ENCODE results near the gene CYBA. TPM values are rescaled to one million over a fixed set of nuclear protein-coding genes. Genes with fewer than 3 reads are reported as not detected.
A peak's percentile ranks its signal among the peaks of the same experiment; 100 is the strongest.

Gene CYBA
- total RNA-seq, result 100 to 1,000 TPM; 262 to 265 TPM

DNA sequence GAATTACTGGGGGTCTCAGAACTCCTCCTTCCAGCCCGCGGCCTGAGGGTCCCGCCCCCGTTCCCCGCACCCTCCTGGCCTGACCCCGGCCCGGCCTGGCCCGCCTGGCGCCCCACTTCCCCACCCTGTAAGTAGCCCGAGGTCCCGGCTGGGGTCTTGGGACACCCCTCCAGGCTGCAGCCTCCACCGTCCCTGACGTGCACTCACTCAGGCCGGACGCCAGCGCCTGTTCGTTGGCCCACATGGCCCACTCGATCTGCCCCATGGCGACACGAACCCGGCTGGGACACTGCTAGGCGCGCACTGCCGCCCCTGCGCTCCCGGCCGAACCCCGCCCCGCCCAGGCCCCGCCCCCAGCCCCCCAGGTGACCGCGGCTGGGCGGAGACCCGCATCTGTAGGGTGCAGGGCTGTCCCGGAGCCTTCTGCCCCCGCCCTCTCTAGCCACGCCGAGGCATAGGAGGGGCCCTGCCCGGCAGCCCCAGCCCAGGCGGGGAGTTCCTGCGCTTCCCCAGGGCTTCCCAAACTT lies at the start of gene CYBA:
Gene CYBA, minus strand, starts transcription at position 305 of the 527 bp plus-strand sequence. Its CDS starts 40 bp downstream, at position 265.
- intact Hi-C loops (cut with micrococcal nuclease), result loop anchor here (1.0 to 5.0 kb wide), 8 partner anchors 12 to 841 kb away; partner anchors contain the start of genes ANKRD11, MVD and ZC3H18
- ChIA-PET POLR2A (interaction anchor here (1.0 to 1.8 kb wide), 4 partner anchors 18 to 59 kb away, joined by 3 to 6 read pairs (median 4); no protein-coding TSS in a partner anchor), CTCF (no interaction called here)
- peak within 1 kb of the TSS; percentile 97 for H3K27ac Mint-ChIP-seq
- H3K27me3 Mint-ChIP-seq, result no peaks in the 10 kb centered on the region
- H3K9me3 Mint-ChIP-seq, result no peaks in the 10 kb centered on the region
- H3K36me3 Mint-ChIP-seq, result peaks cover 15% of the 10 kb centered on the region
- peak within 1 kb of the TSS; percentile 86 for H3K4me3 Mint-ChIP-seq
- H3K4me1 Mint-ChIP-seq (ENCODE audit: low read depth), result peaks cover 14% of the 10 kb centered on the region
- peak; percentile 93 for DNase-seq

DNA sequence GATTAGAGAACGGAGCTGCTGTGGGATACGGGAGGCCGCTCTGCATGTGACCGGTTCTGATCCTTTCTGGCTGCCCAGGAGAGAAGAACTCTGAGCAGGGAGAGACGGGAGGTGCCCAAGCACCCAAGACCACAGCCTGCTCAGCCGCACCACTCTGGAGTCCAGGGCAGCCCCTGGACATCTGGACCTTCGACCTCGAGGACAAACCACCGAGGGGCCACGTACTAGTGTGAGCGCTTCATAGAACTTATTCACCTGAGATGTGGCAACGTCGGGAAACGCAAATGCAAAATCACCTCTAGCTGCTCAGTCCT lies 49.4 kb upstream of the CYBA start:
- DNase-seq, result no peak
- H3K36me3 Mint-ChIP-seq, result peaks cover 32% of the 10 kb centered on the region
- POLR2A ChIA-PET, result interaction anchor here (1.1 to 5.3 kb wide), 6 partner anchors 15 to 129 kb away, joined by 3 to 28 read pairs (median 6); partner anchors contain the start of genes APRT, CYBA and MVD
- CTCF ChIA-PET, result interaction anchor here (1.2 kb wide), 1 partner anchor 67 kb away, joined by 5 read pairs; no protein-coding TSS in a partner anchor
- intact Hi-C loops (cut with micrococcal nuclease), result loop anchor here (5.0 kb wide), 2 partner anchors 47 to 243 kb away; no protein-coding TSS in a partner anchor
- H3K27me3 Mint-ChIP-seq, result no peaks in the 10 kb centered on the region
- no peaks in the 10 kb centered on the region for H3K9me3 Mint-ChIP-seq
- H3K27ac Mint-ChIP-seq, result peak overlapping the region; percentile 91
- H3K4me1 Mint-ChIP-seq (ENCODE audit: low read depth), result peaks cover 61% of the 10 kb centered on the region
- H3K4me3 Mint-ChIP-seq, result peak overlapping the region; percentile 81

DNA sequence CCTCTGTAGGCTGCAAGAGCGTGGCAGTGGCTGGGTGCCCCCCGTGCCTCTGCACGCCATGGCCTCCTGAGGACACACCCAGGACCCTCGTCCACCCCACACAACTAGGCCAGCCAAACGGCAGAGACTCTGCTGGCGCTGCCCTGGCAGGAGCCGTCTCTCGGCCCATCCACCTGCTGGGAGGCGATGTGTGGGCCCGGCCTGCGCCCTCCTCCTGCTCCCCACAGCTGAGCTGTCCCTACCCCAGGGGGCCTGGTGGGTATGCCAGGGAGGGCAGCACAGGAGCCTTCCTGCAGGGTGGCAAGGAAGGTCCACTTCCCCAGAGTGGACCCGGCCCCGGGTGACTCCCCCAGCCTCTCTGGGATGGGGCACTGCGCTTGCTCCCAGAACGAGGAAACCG lies 48.3 kb upstream of the CYBA start:
- Mint-ChIP-seq H3K27ac (peak overlapping the region; percentile 91), H3K4me3 (no peak overlapping the region), H3K4me1 (ENCODE audit: low read depth) (peaks cover 52% of the 10 kb centered on the region), H3K9me3 (no peaks in the 10 kb centered on the region), H3K27me3 (no peaks in the 10 kb centered on the region), H3K36me3 (peaks cover 32% of the 10 kb centered on the region)
- POLR2A ChIA-PET, result no interaction called here
- CTCF ChIA-PET, result no interaction called here
- DNase-seq, result no peak
- intact Hi-C loops (cut with micrococcal nuclease), result no loop called here

DNA sequence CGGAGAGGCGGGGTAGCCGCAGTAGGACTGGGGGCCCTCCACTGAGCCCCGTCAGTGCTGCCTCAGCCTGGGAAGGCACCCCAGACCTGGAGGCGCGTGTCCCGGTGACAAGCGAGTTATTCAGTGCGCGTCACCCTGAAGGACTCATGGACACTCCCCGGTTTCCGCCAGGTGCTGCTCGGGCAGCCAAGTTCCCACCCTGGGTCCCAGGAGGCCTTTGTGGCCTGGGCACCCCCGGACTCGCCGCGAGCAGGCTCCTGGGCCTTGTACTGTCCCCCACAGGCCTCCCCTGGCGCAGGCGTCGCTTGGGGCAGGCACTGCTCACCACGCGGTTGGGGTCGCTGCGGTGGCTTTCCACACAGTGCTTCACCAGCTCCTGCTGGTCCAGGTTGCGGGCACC lies 47.8 kb upstream of the CYBA start:
- no peak overlapping the region for H3K27ac Mint-ChIP-seq
- H3K4me3 Mint-ChIP-seq, result no peak overlapping the region
- POLR2A ChIA-PET, result no interaction called here
- no peak for DNase-seq
- intact Hi-C loops (cut with micrococcal nuclease), result no loop called here
- H3K36me3 Mint-ChIP-seq, result peaks cover 32% of the 10 kb centered on the region
- CTCF ChIA-PET, result no interaction called here
- H3K9me3 Mint-ChIP-seq, result no peaks in the 10 kb centered on the region
- H3K27me3 Mint-ChIP-seq, result no peaks in the 10 kb centered on the region
- peaks cover 47% of the 10 kb centered on the region for H3K4me1 Mint-ChIP-seq (ENCODE audit: low read depth)

DNA sequence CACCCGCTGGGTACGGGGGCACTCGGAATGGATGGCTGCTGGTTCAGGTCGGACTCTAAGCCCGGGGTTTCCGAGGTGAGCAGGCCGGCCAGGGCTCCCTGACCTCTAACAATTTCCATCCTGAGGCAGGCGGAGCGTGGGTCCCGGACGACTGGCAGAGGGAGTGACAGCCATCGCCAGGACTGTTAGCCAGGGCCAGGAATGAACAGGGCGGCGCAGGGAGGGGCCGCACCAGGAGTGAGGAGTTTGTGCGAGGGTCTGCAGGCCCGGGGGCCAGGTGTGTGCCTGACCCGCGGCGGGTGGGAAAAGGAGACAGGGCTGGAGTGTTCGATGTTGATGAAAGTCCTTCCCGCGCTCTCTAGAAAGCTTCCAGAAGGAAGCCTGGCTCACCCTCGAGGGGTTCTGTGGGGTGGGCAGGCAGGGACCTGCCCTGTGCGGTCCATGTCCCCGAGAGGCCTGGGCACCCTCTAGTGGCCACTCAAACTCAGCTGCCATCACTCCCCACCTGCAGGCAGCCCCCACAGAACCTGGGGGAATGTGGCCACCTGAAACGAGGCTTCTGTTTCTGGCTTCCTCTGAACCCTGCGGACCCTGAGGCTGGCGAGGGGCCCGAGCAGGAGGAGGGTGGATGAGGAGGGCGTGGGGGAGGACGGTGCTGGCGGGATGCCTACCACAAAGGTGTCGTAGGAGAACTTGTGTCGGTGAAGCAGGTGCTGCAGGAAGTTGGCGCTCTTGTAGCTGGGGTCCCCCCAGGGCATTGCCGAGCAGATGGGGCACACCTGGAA lies 47.2 kb upstream of the CYBA start:
- Mint-ChIP-seq H3K4me3 (no peak overlapping the region), H3K4me1 (ENCODE audit: low read depth) (peaks cover 45% of the 10 kb centered on the region), H3K27me3 (no peaks in the 10 kb centered on the region), H3K36me3 (peaks cover 30% of the 10 kb centered on the region), H3K27ac (peak overlapping the region; percentile 42), H3K9me3 (no peaks in the 10 kb centered on the region)
- intact Hi-C loops (cut with micrococcal nuclease), result no loop called here
- ChIA-PET POLR2A (no interaction called here), CTCF (no interaction called here)
- peak; percentile 28 for DNase-seq

DNA sequence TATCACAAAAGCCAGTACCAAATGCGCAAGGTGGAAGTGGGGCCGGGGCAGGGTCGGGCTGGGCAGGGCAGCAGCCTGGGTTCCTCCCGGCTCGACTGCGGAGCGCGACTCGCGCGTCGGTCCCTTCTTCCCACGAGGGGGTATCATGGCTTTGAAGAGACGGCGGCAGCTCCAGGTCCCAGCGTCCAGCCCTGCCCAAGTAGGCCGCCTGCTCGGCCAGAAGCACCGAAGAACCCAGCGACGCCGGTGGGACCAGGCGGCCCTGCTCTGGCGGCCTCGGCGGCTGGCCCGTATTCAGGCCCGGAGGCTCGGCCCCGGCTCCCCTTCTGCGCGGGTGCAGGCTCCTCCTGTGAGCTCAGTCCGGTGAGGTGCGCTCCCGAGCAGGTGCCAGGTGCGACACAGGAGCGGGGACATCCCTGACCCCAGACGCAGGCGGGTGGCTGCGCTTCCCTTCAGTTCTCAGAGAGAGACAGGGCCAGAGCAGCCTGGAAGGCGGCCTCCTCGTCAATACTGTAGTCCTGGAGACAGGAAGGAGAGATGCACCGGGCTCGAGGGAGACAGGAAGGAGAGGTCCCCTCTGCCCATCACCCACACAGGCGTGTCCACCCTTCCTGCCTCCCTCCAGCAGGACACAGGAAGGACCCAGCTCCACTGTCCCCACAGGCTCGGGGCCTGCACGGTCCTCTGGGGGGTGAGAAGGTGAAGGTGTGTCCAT lies 46.4 kb upstream of the CYBA start:
- ChIA-PET POLR2A (no interaction called here), CTCF (no interaction called here)
- DNase-seq, result no peak
- Mint-ChIP-seq H3K4me1 (ENCODE audit: low read depth) (peaks cover 46% of the 10 kb centered on the region), H3K27me3 (no peaks in the 10 kb centered on the region), H3K36me3 (peaks cover 24% of the 10 kb centered on the region), H3K4me3 (no peak overlapping the region), H3K9me3 (no peaks in the 10 kb centered on the region), H3K27ac (no peak overlapping the region)
- intact Hi-C loops (cut with micrococcal nuclease), result no loop called here

DNA sequence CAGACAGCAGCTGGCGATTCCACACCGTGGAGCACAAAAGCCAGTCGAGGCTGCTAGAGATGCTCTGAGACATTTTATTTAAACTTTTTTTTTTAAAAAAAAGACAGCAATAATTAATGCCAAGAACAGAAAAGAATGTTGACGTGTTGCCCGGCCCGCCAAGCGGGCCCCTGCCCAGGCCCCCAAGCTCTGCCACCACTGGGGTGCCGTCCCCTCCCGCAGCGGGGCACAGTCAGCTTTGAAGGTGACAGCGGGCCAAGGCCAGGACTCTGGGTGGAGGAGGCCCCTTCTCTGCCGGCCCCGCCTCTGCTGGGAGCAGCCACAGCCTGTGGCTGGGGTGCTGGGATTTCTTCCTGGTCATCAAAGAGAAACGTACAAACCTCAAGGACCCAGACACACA lies 45.6 kb upstream of the CYBA start:
- H3K27ac Mint-ChIP-seq, result no peak overlapping the region
- intact Hi-C loops (cut with micrococcal nuclease), result no loop called here
- ChIA-PET POLR2A (no interaction called here), CTCF (no interaction called here)
- no peaks in the 10 kb centered on the region for H3K9me3 Mint-ChIP-seq
- H3K4me3 Mint-ChIP-seq, result no peak overlapping the region
- H3K27me3 Mint-ChIP-seq, result no peaks in the 10 kb centered on the region
- DNase-seq, result no peak
- H3K4me1 Mint-ChIP-seq (ENCODE audit: low read depth), result peaks cover 46% of the 10 kb centered on the region
- H3K36me3 Mint-ChIP-seq, result peaks cover 24% of the 10 kb centered on the region

DNA sequence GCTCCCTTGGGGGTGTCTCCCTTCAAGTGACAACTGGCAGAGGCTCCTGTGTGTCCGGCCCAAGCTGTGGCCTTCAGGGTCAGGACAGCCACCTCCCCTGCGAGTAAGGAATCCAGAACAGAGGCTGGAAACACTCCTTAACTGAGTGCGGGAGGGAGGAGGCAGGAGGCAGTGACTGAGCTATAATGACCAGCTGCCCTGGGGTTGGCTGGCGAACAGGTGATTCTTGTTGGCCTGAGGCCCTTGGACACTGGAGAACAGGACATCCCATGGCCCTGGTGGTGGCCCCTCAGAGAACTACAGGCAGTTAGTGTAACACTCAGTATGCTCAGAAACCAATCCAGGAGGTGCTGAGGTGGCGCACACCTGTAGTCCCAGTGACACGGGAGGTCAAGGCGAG lies 44.9 kb upstream of the CYBA start:
- Mint-ChIP-seq H3K27ac (no peak overlapping the region), H3K36me3 (peaks cover 22% of the 10 kb centered on the region), H3K4me3 (no peak overlapping the region), H3K27me3 (no peaks in the 10 kb centered on the region), H3K4me1 (ENCODE audit: low read depth) (peaks cover 49% of the 10 kb centered on the region), H3K9me3 (no peaks in the 10 kb centered on the region)
- CTCF ChIA-PET, result no interaction called here
- intact Hi-C loops (cut with micrococcal nuclease), result no loop called here
- DNase-seq, result no peak
- POLR2A ChIA-PET, result no interaction called here

DNA sequence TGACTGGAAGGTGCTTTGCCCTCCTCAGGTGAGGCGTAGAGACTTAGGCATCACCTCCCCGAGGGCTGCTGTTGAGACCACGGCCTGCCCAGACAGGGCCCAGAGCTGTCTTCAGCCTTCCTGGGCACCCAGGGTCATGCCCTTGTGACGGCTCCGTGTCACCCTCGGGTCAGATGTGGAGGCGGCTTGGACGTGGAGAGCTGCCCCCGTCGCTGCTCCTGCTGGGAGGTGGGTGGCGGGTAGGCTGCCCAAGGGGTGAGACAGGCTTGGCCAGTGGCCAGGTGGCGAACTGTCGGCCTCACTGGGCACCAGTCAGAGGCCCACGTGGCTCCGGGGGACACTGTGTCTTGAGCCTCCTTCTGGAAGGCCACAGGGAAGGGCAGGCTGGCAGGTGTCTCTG lies 44.4 kb upstream of the CYBA start:
- H3K27ac Mint-ChIP-seq, result no peak overlapping the region
- DNase-seq, result no peak
- POLR2A ChIA-PET, result no interaction called here
- intact Hi-C loops (cut with micrococcal nuclease), result no loop called here
- no peaks in the 10 kb centered on the region for H3K27me3 Mint-ChIP-seq
- H3K4me1 Mint-ChIP-seq (ENCODE audit: low read depth), result peaks cover 48% of the 10 kb centered on the region
- peaks cover 20% of the 10 kb centered on the region for H3K36me3 Mint-ChIP-seq
- H3K4me3 Mint-ChIP-seq, result no peak overlapping the region
- H3K9me3 Mint-ChIP-seq, result no peaks in the 10 kb centered on the region
- CTCF ChIA-PET, result no interaction called here

DNA sequence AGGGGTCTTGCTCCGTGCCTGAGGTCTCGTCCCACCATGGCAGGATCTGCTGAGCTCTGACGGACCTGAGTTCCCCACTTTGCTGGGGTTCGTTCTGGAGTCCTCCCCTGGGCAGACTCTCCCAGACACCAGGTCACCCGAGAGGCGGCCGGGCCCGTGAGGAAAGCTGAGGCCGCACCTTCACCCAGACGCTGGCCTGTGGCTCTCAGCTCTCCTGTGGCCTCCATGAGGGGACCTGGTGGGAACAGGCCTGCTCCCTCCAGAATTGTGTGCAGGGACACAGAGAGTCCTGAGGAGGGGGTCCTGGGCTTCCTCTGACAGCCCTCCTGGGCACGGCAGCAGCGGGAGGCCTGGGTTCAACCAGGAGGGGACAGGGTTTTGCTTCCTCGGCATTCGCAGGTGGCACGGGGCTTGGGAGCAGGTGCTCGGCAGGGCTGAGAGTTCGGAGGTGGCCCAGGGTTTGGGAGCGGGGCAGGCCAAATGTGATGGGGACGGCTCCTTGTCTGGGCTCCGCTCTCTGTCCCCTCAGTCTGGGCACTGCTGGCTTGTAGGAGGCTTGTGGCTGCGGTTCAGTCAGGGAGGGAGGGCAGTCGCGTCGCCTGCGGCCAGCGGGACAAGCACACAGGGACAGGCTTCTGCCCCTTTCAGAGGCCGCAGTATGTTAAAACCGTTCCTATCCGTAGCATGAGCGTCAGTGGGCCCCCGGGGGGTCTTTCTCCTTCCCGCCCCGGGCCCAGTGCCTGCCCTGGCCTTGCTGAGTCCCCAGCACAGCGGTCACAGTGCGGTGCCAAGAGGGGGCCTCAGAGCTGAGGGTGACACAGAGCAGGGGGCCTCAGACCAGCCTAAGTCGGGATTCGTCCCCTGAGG lies 43.6 kb upstream of the CYBA start:
- intact Hi-C loops (cut with micrococcal nuclease), result no loop called here
- Mint-ChIP-seq H3K27me3 (no peaks in the 10 kb centered on the region), H3K4me1 (ENCODE audit: low read depth) (peaks cover 40% of the 10 kb centered on the region), H3K27ac (no peak overlapping the region), H3K36me3 (peaks cover 13% of the 10 kb centered on the region), H3K9me3 (no peaks in the 10 kb centered on the region), H3K4me3 (no peak overlapping the region)
- no peak for DNase-seq
- ChIA-PET CTCF (no interaction called here), POLR2A (interaction anchor here (1.0 kb wide), 1 partner anchor 11 kb away, joined by 3 read pairs; no protein-coding TSS in a partner anchor)

DNA sequence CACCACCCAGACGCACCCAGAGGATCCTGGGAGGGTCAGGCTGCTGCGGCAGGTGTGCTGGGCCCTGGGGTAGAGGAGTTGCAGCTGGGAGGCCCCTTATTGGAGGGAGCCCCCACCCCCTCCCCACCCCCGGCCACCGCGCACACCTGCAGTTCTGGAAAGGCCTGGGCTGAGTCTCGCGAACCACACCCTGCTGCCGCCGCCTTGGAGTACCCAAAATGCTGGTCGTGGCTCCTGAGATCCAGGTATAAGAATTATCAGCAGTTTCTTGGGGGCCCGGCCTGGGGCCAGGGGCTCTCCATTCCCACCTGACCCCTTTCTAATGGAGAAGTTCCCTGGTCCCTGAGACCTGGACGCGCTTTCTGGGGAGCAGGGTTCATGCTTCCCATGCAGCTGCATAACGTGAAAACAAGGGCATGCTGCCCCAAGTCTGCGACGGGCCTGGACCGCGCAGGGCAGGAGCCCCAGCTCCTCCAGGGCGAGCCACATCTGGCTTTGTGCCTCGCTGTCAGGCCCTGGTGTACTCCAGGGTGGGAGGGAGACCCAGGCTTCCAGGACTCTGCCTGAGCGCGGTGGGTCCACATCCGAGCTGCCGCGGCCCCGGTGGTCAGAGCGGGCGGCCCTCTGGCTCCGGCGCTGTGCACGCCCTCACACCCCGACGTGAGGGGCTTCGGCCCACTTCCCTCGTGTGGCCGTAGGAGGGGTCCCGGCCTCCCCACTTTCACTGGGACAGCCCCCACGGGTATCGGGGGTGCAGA lies 42.7 kb upstream of the CYBA start:
- intact Hi-C loops (cut with micrococcal nuclease), result no loop called here
- no peak overlapping the region for H3K4me3 Mint-ChIP-seq
- ChIA-PET CTCF (no interaction called here), POLR2A (interaction anchor here (1.0 kb wide), 1 partner anchor 12 kb away, joined by 3 read pairs; no protein-coding TSS in a partner anchor)
- peaks cover 12% of the 10 kb centered on the region for H3K36me3 Mint-ChIP-seq
- no peak overlapping the region for H3K27ac Mint-ChIP-seq
- no peak for DNase-seq
- H3K9me3 Mint-ChIP-seq, result no peaks in the 10 kb centered on the region
- H3K27me3 Mint-ChIP-seq, result no peaks in the 10 kb centered on the region
- peaks cover 36% of the 10 kb centered on the region for H3K4me1 Mint-ChIP-seq (ENCODE audit: low read depth)

Data from activated CD4-positive, alpha-beta memory T cell treated with anti-CD3 and anti-CD28 coated beads for 36 hours (primary cell).